ENCODE data around the gene CREM. TPM values are rescaled to one million over a fixed set of nuclear protein-coding genes. Genes with fewer than 3 reads are reported as not detected.

The CREM gene
- total RNA-seq, 1 experiment from 2014 or later, result 31.8 TPM

DNA sequence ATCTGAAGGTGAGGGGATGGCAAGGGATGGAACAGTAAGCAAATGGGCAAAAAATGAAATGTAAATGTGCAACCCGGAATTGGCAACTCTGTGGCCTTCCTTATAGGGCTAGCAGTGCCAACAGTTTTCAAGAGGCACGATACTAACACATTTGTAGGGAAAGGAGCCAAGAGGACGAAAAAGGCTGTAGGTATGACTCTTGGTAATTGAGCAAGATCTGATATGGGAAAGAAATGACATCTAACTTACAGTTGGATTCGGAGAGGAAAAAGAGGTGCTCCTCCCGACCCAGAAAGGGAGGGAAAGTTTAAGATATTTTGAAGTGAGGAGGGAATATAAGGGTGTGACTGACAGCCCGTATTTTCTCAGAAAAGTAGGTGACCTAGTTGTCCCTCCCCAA, 2.1 kb upstream of the CREM start:
- H3K4me3 ChIP-seq (ENCODE audit: insufficient read depth, low read depth, low read length), result no peak overlapping the region
- no peaks in the 10 kb centered on the region for H3K36me3 ChIP-seq (replicated peaks; ENCODE audit: control insufficient read depth, insufficient read depth, low read length)
- DNase-seq, result no peak
- no peaks in the 10 kb centered on the region for H3K27me3 ChIP-seq (ENCODE audit: control insufficient read depth, insufficient read depth, low read length)

DNA sequence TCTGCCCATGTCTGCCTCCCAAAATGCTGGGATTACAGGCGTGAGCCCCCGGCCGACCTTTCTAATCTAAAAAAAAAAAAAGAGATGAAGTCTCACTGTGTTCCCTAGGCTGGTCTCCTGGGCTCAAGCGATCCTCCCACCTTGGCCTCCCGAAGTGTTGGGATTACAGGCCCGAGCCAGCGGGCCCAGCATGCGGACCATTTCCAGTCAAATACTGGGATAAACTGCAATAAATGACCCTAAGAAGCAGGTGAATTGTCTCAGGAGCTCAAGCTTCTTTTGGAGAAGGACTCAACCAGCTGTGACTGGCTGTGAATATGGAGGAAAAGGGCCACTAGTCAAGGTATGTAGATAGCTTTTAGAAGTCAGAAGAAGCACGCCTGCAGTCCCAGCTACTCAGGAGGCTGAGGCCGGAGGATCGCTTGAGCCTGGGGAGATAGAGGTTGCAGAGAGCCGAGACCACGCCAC, 550 bp upstream of the CREM start:
- Histone ChIP-seq H3K36me3 (replicated peaks; ENCODE audit: control insufficient read depth, insufficient read depth, low read length) (no peaks in the 10 kb centered on the region), H3K27me3 (ENCODE audit: control insufficient read depth, insufficient read depth, low read length) (no peaks in the 10 kb centered on the region), H3K4me3 (ENCODE audit: insufficient read depth, low read depth, low read length) (peak overlapping the region; percentile 65)
- no peak for DNase-seq

GRCh38 chr10:35127289-35127891, 744 bp downstream of the CREM start:
- no peaks in the 10 kb centered on the region for H3K27me3 ChIP-seq (ENCODE audit: control insufficient read depth, insufficient read depth, low read length)
- no peaks in the 10 kb centered on the region for H3K36me3 ChIP-seq (replicated peaks; ENCODE audit: control insufficient read depth, insufficient read depth, low read length)
- peak; percentile 62 for DNase-seq
- H3K4me3 ChIP-seq (ENCODE audit: insufficient read depth, low read depth, low read length), result peak overlapping the region; percentile 92

- Histone ChIP-seq H3K27me3 (ENCODE audit: control insufficient read depth, insufficient read depth, low read length) (no peaks in the 10 kb centered on the region), H3K4me3 (ENCODE audit: insufficient read depth, low read depth, low read length) (no peak overlapping the region), H3K36me3 (replicated peaks; ENCODE audit: control insufficient read depth, insufficient read depth, low read length) (no peaks in the 10 kb centered on the region)
- DNase-seq, result no peak
Observed at GRCh38 chr10:35129185-35129674, 2.6 kb downstream of the CREM start.

DNA sequence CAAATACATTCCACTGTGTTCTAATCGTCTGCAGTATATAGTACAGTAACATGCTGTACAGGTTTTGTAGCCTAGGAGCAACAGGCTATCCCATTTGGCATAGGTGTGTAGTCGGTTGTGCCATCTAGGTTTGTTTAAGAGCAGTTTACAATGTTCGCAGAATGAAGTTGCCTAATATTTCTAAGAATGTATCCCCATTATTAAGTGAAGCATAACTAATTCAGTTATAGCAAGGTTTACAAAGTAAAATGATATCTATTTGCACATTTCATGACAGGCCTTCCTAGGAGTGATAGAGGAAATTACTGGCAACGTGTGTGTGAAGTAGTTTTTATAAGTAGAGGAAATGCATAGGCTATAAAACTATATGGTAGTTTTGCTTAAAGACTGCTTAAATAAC, 4.0 kb downstream of the CREM start:
- Histone ChIP-seq H3K36me3 (replicated peaks; ENCODE audit: control insufficient read depth, insufficient read depth, low read length) (no peaks in the 10 kb centered on the region), H3K4me3 (ENCODE audit: insufficient read depth, low read depth, low read length) (no peak overlapping the region), H3K27me3 (ENCODE audit: control insufficient read depth, insufficient read depth, low read length) (no peaks in the 10 kb centered on the region)
- no peak for DNase-seq

DNA sequence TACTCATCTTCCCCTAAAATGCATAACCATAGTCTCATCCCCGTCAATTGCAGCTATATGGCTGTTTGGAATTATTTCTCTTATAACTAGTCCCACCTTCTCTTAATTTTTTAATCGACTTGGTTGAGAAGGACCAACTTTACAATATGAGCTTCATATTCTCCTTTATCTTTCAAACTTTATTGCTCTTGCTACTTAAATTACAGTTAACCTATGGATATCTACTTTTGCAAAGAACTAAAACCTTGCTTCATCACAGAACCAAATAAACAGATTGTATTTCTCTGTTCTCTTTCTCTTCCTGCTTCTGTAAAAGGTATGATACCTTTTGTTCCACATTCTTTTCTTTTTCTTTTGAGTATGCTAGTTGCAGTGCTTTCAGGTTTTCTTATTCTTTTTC, 6.1 kb downstream of the CREM start:
- no peak for DNase-seq
- H3K4me3 ChIP-seq (ENCODE audit: insufficient read depth, low read depth, low read length), result no peak overlapping the region

DNA sequence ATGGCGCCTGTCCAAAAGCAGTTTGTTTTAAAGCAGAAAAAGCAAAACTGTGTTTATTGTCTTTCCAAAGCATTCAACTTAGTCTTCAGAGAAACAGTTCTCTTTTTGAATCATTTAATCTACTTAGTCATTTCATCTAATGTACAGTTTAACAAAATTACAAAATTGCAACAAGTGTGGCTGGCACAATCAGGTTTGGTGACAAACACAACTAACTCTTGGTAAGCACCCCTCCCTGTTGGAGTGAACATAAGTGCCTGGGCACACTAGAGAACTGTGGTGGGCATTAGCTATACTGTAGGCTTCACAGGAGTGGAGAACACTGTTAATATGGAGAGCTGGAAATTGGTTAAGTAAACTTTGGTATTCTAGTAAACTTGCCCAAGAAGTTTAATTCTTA, 6.9 kb downstream of the CREM start:
- no peak overlapping the region for H3K4me3 ChIP-seq (ENCODE audit: insufficient read depth, low read depth, low read length)

More for the DNA sequence above, 6.1 kb downstream of the CREM start:
- H3K27me3 ChIP-seq (ENCODE audit: control insufficient read depth, insufficient read depth, low read length), result no peaks in the 10 kb centered on the region
- no peaks in the 10 kb centered on the region for H3K36me3 ChIP-seq (replicated peaks; ENCODE audit: control insufficient read depth, insufficient read depth, low read length)

GRCh38 chr10:35135861-35136260, 9.2 kb downstream of the CREM start:
- H3K36me3 ChIP-seq (replicated peaks; ENCODE audit: control insufficient read depth, insufficient read depth, low read length), result no peaks in the 10 kb centered on the region
- no peak for DNase-seq
- H3K27me3 ChIP-seq (ENCODE audit: control insufficient read depth, insufficient read depth, low read length), result no peaks in the 10 kb centered on the region
- H3K4me3 ChIP-seq (ENCODE audit: insufficient read depth, low read depth, low read length), result no peak overlapping the region

More for the DNA sequence above, 6.9 kb downstream of the CREM start:
- H3K27me3 ChIP-seq (ENCODE audit: control insufficient read depth, insufficient read depth, low read length), result no peaks in the 10 kb centered on the region
- H3K36me3 ChIP-seq (replicated peaks; ENCODE audit: control insufficient read depth, insufficient read depth, low read length), result no peaks in the 10 kb centered on the region
- DNase-seq, result no peak

GRCh38 chr10:35136263-35136815, 9.7 kb downstream of the CREM start:
- no peak for DNase-seq
- H3K27me3 ChIP-seq (ENCODE audit: control insufficient read depth, insufficient read depth, low read length), result no peaks in the 10 kb centered on the region
- H3K4me3 ChIP-seq (ENCODE audit: insufficient read depth, low read depth, low read length), result no peak overlapping the region

GRCh38 chr10:35140126-35140525, 13.5 kb downstream of the CREM start:
- DNase-seq, result no peak
- no peaks in the 10 kb centered on the region for H3K27me3 ChIP-seq (ENCODE audit: control insufficient read depth, insufficient read depth, low read length)
- no peaks in the 10 kb centered on the region for H3K36me3 ChIP-seq (replicated peaks; ENCODE audit: control insufficient read depth, insufficient read depth, low read length)
- H3K4me3 ChIP-seq (ENCODE audit: insufficient read depth, low read depth, low read length), result no peak overlapping the region

More at GRCh38 chr10:35136263-35136815, 9.7 kb downstream of the CREM start:
- H3K36me3 ChIP-seq (replicated peaks; ENCODE audit: control insufficient read depth, insufficient read depth, low read length), result no peaks in the 10 kb centered on the region

DNA sequence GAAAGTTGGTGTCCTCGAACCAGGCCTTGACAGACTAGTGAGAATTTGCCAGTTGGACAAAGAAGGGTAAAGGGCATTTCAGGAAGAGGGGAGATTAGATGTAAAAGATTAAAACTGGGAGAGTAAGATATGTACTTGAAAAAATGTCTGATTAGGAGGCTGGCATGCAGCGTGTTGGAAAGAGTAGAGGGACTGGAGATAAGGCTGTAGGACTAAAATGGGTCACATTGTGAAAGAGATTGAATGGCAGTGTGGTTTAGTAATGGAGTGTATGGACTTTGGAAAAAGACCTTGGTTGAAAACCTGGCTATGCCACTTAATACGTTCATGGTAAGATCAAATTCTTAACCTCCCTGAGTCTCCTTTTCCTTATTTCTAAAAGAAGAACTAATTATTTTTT, 14.1 kb downstream of the CREM start:
- H3K4me3 ChIP-seq (ENCODE audit: insufficient read depth, low read depth, low read length), result no peak overlapping the region
- H3K36me3 ChIP-seq (replicated peaks; ENCODE audit: control insufficient read depth, insufficient read depth, low read length), result no peaks in the 10 kb centered on the region
- no peak for DNase-seq

GRCh38 chr10:35150308-35150707, 23.7 kb downstream of the CREM start:
- no peaks in the 10 kb centered on the region for H3K36me3 ChIP-seq (replicated peaks; ENCODE audit: control insufficient read depth, insufficient read depth, low read length)
- no peak for DNase-seq
- H3K27me3 ChIP-seq (ENCODE audit: control insufficient read depth, insufficient read depth, low read length), result no peaks in the 10 kb centered on the region
- no peak overlapping the region for H3K4me3 ChIP-seq (ENCODE audit: insufficient read depth, low read depth, low read length)

More for the DNA sequence above, 14.1 kb downstream of the CREM start:
- no peaks in the 10 kb centered on the region for H3K27me3 ChIP-seq (ENCODE audit: control insufficient read depth, insufficient read depth, low read length)

DNA sequence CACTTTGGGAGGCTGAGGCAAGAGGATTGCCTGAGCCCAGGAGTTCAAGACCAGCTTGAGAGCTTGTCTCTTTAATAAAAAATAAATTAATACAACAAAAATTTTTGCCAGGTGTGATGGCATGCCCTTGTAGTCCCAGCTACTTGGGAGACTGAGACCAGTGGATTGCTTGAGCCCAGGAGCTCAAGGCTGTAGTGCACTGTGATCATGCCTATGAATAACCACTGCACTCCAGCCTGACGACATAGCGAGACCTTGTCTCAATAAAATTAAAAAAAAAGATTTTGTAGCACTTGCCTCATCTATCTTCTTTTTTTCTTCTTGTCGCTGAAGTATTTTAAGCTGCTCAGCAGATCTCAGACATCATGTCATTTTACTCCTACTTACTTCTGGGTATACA, 26.3 kb downstream of the CREM start:
- no peaks in the 10 kb centered on the region for H3K36me3 ChIP-seq (replicated peaks; ENCODE audit: control insufficient read depth, insufficient read depth, low read length)
- no peaks in the 10 kb centered on the region for H3K27me3 ChIP-seq (ENCODE audit: control insufficient read depth, insufficient read depth, low read length)
- no peak for DNase-seq
- no peak overlapping the region for H3K4me3 ChIP-seq (ENCODE audit: insufficient read depth, low read depth, low read length)

DNA sequence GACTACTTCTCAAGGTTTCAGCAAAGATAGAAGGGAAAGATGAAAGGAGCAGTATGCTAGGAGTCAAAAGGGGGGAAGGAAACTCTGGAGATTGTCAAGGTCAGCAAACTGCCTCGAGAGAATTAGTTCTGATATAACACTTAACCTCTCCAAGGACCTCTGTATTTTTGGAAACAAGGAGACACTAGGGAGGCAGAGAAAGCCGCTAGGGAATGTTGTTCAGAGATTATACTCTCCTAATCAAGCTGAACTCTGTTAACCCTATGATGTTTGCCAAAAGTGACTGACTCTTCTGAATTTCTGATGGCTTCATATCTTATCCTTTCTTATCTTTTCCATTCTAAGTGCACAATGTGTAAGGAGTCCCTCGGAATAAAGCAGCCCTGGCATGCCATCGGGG, 27.1 kb downstream of the CREM start:
- Histone ChIP-seq H3K4me3 (ENCODE audit: insufficient read depth, low read depth, low read length) (no peak overlapping the region), H3K36me3 (replicated peaks; ENCODE audit: control insufficient read depth, insufficient read depth, low read length) (no peaks in the 10 kb centered on the region), H3K27me3 (ENCODE audit: control insufficient read depth, insufficient read depth, low read length) (no peaks in the 10 kb centered on the region)
- no peak for DNase-seq

DNA sequence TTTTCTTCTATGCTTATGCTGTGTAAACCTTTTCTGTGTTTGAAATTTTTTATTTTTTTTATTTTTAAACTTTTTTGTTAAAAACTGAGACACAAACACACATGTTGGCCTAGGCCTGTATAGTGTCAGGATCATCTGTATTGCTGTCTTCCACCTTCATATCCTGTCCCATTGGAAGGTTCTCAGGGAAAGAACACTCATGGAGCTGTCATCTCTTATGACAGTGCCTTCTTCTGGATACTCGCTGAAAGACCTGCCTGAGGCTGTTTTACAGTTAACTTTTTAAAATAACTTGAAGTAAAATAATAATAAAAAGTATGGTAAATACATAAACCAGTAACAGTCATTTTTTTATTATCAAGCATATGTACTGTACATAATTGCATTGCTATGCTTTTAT, 34.1 kb downstream of the CREM start:
- DNase-seq, result no peak
- Histone ChIP-seq H3K36me3 (replicated peaks; ENCODE audit: control insufficient read depth, insufficient read depth, low read length) (no peaks in the 10 kb centered on the region), H3K4me3 (ENCODE audit: insufficient read depth, low read depth, low read length) (no peak overlapping the region), H3K27me3 (ENCODE audit: control insufficient read depth, insufficient read depth, low read length) (no peaks in the 10 kb centered on the region)
